Subcutaneous adipose tissue (tissue), 4 donors: ENCODE data around the gene TLDC2. TPM values are rescaled to one million over a fixed set of nuclear protein-coding genes. Genes with fewer than 3 reads are reported as not detected.

Experiments
- total RNA-seq, 4 donors: library from RNA; depleted of rRNA; stranded (reverse); fragments of >200 nt; gene quantifications; one replicate each; pipeline ENCODE4 v1.1.0, GENCODE V29; 2016
- TF ChIP-seq, protein P1 (sequence below): fragments of 450-650 bp; IDR thresholded peaks from one replicate; pipeline ENCODE4 v1.5.1; 2016; ENCODE audit warnings: low read depth, mild to moderate bottlenecking, control low read depth, antibody characterized with exemption, moderate library complexity

Gene TLDC2
- total RNA-seq, 4 donors from 2014 or later: 0.34 to 0.44 TPM; not detected in 2

- TF ChIP-seq, protein P1, sequence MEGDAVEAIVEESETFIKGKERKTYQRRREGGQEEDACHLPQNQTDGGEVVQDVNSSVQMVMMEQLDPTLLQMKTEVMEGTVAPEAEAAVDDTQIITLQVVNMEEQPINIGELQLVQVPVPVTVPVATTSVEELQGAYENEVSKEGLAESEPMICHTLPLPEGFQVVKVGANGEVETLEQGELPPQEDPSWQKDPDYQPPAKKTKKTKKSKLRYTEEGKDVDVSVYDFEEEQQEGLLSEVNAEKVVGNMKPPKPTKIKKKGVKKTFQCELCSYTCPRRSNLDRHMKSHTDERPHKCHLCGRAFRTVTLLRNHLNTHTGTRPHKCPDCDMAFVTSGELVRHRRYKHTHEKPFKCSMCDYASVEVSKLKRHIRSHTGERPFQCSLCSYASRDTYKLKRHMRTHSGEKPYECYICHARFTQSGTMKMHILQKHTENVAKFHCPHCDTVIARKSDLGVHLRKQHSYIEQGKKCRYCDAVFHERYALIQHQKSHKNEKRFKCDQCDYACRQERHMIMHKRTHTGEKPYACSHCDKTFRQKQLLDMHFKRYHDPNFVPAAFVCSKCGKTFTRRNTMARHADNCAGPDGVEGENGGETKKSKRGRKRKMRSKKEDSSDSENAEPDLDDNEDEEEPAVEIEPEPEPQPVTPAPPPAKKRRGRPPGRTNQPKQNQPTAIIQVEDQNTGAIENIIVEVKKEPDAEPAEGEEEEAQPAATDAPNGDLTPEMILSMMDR: no peak
Measured at GRCh38 chr20:36916199-36916598, 40.3 kb downstream of the TLDC2 start.

GRCh38 chr20:36917240-36917639, 41.3 kb downstream of the TLDC2 start:
- TF ChIP-seq, protein P1: no peak

DNA sequence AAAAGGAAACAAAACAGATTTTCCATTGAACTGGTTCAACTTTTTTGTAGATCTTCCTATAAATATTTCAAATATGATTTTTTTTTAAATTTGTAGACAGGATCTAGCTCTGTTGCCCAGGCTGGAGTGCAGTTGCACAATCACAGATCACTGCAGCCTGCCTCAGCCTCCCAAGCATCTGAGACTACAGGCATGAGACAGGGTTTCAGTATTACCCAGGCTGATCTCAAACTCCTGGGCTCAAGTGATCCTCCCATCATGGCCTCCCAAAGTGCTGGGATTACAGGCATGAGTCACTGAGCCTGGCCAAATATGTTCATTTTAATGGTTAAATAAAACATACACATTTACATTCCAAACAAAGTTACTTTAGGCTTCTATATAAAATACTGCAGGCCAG, 42.0 kb downstream of the TLDC2 start:
- TF ChIP-seq, protein P1: no peak

DNA sequence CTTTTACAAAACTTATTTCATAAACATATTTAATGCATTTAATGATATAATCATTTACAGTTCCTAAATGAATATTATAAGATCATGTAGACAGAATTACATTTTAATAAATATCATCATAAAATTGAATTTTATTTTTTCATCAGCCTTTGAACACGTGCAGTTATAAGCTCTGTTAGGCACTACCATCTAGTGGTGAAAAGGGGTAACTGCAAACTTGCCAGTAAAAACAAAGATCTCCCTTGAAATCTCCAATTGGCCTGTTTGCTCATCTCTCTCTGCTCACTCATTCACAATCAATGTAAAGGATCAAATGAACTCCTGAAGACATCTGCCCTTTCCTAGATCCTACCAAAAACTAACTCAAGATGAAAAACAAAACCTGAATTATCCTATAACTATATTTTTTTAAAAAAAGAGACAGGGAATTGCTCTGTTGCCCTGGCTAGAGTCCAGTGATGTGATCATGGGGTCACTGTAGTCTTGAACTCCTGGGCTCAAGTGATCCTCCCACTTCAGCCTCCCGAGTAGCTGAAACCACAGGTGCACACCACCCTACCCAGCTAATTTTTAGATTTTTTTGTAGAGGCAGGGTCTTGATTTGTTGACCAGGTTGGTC, 43.9 kb downstream of the TLDC2 start:
- TF ChIP-seq, protein P1: no peak

- TF ChIP-seq, protein P1: no peak
Measured at GRCh38 chr20:36920334-36920730, 44.4 kb downstream of the TLDC2 start.

DNA sequence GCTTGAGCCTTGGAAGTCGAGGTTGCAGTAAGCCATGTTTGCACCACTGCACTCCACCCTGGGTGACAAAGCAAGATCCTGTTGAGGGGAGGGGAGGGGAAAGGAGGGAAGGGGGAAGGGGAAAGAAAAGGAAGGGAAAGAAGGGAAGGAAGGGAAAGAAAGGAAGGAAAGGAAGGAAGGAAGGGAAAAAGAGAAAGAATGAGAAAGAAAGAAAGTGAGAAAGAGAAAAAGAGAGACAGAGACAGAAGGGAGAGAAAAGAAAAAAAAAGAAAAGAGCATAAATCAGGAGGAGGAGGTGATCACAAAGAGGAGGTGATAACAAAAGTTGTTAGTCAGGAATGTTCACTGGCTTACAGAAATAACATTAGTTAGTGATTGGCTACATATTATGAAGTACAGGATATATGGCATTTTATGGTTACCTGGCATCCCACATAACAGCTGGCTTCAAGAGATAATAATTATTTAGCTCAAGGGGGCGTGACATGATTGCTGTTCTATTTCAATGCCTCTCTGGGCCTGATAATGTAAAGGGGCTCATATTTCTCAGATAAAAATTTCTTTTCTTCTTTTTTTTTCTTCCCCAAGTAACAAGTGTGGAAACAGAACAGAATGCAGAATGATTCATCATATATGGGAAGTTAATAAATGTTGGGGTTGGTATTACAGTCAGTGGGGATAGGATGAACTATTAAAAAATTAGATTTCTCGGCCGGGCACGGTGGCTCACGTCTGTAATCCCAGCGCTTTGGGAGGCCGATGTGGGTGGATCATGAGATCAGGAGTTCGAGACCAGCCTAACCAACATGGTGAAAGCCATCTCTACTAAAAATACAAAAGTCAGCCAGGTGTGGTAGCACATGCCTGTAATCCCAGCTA, 48.5 kb downstream of the TLDC2 start:
- TF ChIP-seq, protein P1: no peak

DNA sequence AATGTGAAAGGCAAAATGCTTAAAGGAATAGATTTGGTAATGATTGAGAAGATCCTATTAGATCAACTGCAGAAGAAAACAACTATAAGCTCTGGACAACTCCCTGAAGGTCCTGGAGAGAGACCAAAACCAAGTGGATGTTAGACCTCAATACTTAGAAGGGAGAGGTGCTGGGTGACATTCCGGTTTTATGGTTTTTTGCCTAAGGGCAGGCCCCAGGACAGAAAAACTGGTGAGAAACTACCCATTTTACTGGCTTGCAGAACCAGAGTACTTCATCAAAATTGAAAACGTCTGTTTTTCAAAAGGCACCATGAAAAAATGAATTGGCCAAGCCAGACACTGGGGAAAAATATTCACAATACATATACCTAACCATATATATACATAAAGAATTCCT, 49.3 kb downstream of the TLDC2 start:
- TF ChIP-seq, protein P1: no peak
